ENCODE data around the gene MCAT.

DNA sequence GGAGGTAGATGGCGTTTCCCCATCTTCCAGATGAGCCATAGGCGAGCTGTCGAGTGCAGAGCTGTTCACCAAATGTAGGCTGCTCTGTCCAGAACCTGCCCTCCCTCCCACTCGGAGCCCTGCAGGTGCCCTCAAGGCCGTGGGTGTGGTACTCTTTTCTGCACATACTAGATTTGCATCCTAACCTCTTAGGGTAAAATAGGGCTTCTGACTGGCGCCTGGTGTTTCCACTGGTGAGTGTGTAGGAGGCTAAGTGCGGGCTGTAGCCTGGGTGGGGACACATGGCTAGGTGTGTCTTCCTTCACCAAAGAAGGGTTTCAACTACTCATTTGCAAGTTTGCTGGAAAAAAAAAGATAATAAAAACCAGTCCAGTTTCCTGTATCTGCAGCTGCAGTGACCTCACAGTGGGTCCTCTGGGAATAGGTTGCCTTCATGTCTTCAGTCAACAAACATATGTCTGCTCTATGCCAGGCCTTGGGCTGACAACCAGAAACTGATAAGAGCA lies 24.2 kb downstream of the MCAT start:
- TF ChIP-seq, protein P1, sequence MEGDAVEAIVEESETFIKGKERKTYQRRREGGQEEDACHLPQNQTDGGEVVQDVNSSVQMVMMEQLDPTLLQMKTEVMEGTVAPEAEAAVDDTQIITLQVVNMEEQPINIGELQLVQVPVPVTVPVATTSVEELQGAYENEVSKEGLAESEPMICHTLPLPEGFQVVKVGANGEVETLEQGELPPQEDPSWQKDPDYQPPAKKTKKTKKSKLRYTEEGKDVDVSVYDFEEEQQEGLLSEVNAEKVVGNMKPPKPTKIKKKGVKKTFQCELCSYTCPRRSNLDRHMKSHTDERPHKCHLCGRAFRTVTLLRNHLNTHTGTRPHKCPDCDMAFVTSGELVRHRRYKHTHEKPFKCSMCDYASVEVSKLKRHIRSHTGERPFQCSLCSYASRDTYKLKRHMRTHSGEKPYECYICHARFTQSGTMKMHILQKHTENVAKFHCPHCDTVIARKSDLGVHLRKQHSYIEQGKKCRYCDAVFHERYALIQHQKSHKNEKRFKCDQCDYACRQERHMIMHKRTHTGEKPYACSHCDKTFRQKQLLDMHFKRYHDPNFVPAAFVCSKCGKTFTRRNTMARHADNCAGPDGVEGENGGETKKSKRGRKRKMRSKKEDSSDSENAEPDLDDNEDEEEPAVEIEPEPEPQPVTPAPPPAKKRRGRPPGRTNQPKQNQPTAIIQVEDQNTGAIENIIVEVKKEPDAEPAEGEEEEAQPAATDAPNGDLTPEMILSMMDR (IDR thresholded peaks at IDR 0.05; ENCODE audit: extremely low read depth in 1 of 2, insufficient read depth in 1 of 2, low read depth in 1 of 2, low read length in 2 of 2), result no peak
- no peak for TF ChIP-seq POLR2A (IDR thresholded peaks at IDR 0.05; ENCODE audit: low read depth, low read length)
- TF ChIP-seq POLR2AphosphoS5 (IDR thresholded peaks at IDR 0.05; ENCODE audit: insufficient read depth, low read depth, low read length), result no peak
- TF ChIP-seq EZH2 (IDR thresholded peaks at IDR 0.05; ENCODE audit: borderline replicate concordance, low read depth, low read length, severe bottlenecking), result no peak
- TF ChIP-seq JUN (IDR thresholded peaks at IDR 0.05; ENCODE audit: borderline replicate concordance, insufficient read depth, insufficient read length, low read depth), result no peak

Measured in endothelial cell of umbilical vein (primary cell).